Mesothelial cell of epicardium (in vitro differentiated cells): ENCODE measurements around the gene FYN. TPM values are rescaled to one million over a fixed set of nuclear protein-coding genes. Genes with fewer than 3 reads are reported as not detected.

ENCODE experiments used
- DNase-seq, 2 experiments: peaks; one replicate each; pipeline ENCODE4 v3.0.0; 2021; ENCODE audit warnings: low spot score in 2 of 2; ENCODE audit not compliant: unreplicated experiment in 2 of 2
- H3K27ac Mint-ChIP-seq: 2 replicates; pipeline ENCODE4 v1.8.0; 2021; ENCODE audit warnings: mixed read lengths
- H3K27me3 Mint-ChIP-seq: 2 replicates; pipeline ENCODE4 v1.8.0; 2021; ENCODE audit warnings: low read depth, mixed read lengths
- H3K36me3 Mint-ChIP-seq: 2 replicates; pipeline ENCODE4 v1.8.0; 2021; ENCODE audit warnings: mixed read lengths
- H3K4me1 Mint-ChIP-seq: 2 replicates; pipeline ENCODE4 v1.8.0; 2021; ENCODE audit warnings: mixed read lengths
- H3K4me3 Mint-ChIP-seq: 2 replicates; pipeline ENCODE4 v1.8.0; 2021; ENCODE audit warnings: mild to moderate bottlenecking, moderate library complexity, mixed read lengths
- H3K9me3 Mint-ChIP-seq: 2 replicates; pipeline ENCODE4 v1.8.0; 2021; ENCODE audit warnings: mixed read lengths
- CTCF ChIP-seq: fragments of 200-600 bp; sonication (generic); IDR thresholded peaks from one replicate; pipeline ENCODE4 v1.5.0; 2021; ENCODE audit warnings: antibody characterized with exemption; ENCODE audit not compliant: unreplicated experiment
- total RNA-seq: library from RNA; stranded (reverse); gene quantifications from 3 replicates; pipeline ENCODE4 v1.2.1, GENCODE V29; 2021

Gene FYN
- total RNA-seq, 1 donor from 2014 or later = 115 TPM

DNA sequence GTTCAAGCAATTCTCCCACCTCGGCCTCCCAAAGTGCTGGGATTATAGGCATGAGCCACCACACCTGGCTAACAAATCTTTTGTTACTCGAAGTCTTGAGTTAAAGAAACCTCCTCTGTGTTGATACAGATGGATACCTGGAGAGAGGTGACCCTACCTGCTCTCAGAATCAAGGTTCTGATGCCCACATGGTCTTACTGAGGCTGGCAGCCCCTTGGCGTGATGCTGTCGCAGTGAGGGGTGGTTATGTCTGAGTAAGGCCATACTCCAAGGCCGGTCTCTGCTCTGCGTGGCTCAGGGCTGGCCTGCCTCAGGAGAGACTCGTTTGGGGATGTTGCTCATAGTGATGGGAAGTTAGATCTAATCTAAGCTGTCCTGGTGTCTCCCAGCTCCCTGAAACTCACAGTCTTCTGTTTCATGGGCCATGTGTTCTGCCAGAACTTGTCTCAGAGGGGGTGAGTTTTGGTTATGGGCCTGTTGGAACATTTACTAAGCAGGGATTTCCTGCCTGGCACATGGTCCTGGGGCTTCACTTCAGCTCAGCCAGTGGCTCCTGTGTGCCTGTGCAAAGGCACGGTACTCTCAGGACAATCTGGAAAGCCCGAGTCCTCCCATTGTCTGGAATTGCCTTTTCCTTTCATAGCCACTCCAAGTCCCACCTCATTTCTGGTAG is 250.1 kb downstream of the FYN start:
- no peak for TF ChIP-seq CTCF
- DNase-seq = no peak
- Mint-ChIP-seq H3K27me3 (no peaks in the 10 kb centered on the region), H3K9me3 (no peaks in the 10 kb centered on the region), H3K4me3 (no peak overlapping the region), H3K4me1 (peaks cover 8% of the 10 kb centered on the region), H3K36me3 (no peaks in the 10 kb centered on the region), H3K27ac (no peak overlapping the region)

GRCh38 chr6:111620169-111620568 is 253.1 kb downstream of the FYN start:
- no peaks in the 10 kb centered on the region for H3K27me3 Mint-ChIP-seq

DNA sequence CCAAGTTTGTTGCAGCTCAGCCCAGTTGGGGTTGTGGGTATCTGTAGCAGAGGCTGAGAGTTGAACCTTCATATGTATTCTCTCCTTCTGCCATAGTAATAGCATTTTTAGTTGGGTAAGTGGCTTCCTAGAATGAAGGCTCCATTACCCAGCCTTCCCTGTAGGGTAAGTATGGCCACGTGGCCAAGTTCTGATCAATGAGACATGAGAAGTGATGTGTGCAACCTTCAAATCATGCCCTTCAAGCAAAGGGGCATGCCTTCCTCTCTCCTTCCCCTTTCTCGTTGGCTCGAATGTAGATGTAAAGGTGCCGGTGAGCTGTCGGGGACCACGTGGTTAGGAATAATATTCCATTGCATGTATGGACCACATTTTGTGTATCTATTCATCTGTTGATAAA is 254.8 kb downstream of the FYN start:
- peaks cover 14% of the 10 kb centered on the region for H3K4me1 Mint-ChIP-seq
- no peak overlapping the region for H3K4me3 Mint-ChIP-seq
- no peaks in the 10 kb centered on the region for H3K27me3 Mint-ChIP-seq
- H3K36me3 Mint-ChIP-seq = no peaks in the 10 kb centered on the region
- no peaks in the 10 kb centered on the region for H3K9me3 Mint-ChIP-seq
- no peak for TF ChIP-seq CTCF
- DNase-seq = no peak
- no peak overlapping the region for H3K27ac Mint-ChIP-seq

More at GRCh38 chr6:111620169-111620568, 253.1 kb downstream of the FYN start:
- H3K4me3 Mint-ChIP-seq = no peak overlapping the region
- no peak overlapping the region for H3K27ac Mint-ChIP-seq
- TF ChIP-seq CTCF = no peak
- peaks cover 11% of the 10 kb centered on the region for H3K4me1 Mint-ChIP-seq
- no peaks in the 10 kb centered on the region for H3K9me3 Mint-ChIP-seq
- no peak for DNase-seq
- H3K36me3 Mint-ChIP-seq = no peaks in the 10 kb centered on the region

DNA sequence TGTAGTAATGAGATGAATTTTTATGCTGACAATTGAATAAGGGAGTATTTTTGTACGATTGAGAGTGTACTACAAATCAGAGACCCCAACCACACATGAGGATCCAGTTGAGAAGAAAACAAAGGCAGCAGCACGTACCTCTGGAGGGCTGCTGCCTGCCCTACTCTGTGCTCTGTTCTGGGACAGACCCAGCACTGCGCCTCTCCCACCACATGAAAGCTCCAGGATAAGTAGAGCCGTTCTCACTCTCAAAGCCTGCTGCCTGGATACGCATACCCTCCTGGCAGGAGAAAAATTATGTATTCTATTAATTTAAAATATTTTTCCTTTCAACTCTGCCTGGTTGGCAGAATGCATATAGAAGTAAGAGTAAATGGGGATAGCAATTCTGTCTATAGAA is 256.1 kb downstream of the FYN start:
- H3K36me3 Mint-ChIP-seq = no peaks in the 10 kb centered on the region
- no peak for TF ChIP-seq CTCF
- H3K9me3 Mint-ChIP-seq = peaks cover 4% of the 10 kb centered on the region
- H3K27me3 Mint-ChIP-seq = no peaks in the 10 kb centered on the region
- no peak overlapping the region for H3K4me3 Mint-ChIP-seq
- peaks cover 14% of the 10 kb centered on the region for H3K4me1 Mint-ChIP-seq
- no peak overlapping the region for H3K27ac Mint-ChIP-seq
- no peak for DNase-seq

DNA sequence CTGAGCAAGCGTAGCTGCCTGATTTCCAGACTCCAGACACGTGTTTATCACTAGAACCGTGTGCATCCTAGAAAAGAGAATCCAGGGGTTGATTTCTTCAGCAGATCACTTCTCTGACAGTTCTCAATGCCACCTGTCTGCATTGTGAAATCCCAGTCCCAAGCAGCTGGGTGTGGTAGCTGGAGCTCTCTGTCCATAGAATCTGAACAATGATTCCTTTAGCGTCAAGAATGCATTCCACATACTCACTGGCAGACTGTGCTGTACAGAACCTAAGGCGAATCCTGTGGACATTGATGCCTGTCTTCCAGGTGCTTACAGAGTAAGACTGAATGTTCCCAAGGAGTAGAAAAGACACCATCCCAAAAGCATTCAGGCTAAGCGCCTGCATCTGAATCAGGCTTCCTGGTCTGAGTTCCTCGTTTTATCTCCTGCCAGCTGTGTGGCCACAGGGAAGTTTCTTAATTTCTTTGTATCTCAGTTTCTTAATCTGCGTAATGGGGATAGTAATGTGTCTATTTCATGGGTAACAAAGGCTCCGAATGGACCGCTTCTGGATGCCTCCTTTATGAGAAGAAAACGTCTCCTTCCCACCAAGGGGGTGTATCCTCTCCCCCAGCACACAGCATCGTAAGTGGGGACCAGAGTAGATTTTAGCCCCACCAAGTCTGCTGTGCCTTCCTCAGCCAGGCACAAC is 257.2 kb downstream of the FYN start:
- no peak for DNase-seq
- H3K4me1 Mint-ChIP-seq = peaks cover 14% of the 10 kb centered on the region
- H3K9me3 Mint-ChIP-seq = peaks cover 7% of the 10 kb centered on the region
- H3K27me3 Mint-ChIP-seq = no peaks in the 10 kb centered on the region
- no peak for TF ChIP-seq CTCF
- no peak overlapping the region for H3K4me3 Mint-ChIP-seq
- H3K27ac Mint-ChIP-seq = no peak overlapping the region
- H3K36me3 Mint-ChIP-seq = no peaks in the 10 kb centered on the region
